ENCODE data around the gene SOST.

Gene SOST

DNA sequence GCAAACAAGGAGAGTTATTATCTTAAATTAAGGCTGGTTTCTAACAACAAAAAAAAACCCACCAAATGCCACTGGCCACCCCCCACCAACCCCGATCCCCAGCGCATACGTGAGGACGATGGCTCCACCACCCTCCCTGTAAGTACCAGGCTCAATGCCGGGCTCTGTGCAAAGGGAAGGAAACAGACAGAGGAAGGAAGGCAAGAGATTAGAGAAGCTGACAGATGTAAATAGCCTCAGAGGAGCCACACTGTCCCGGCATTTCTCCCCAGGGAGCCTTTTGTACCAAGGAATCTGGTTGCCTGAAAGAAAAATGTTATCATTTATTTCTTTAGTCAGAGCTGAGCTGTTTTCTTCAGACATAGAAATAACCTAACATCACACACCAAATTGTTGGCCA, 13.1 kb downstream of the SOST start:
- DNase-seq (ENCODE audit: insufficient read length, low spot score) (no peak), FAIRE-seq (no peak)

DNA sequence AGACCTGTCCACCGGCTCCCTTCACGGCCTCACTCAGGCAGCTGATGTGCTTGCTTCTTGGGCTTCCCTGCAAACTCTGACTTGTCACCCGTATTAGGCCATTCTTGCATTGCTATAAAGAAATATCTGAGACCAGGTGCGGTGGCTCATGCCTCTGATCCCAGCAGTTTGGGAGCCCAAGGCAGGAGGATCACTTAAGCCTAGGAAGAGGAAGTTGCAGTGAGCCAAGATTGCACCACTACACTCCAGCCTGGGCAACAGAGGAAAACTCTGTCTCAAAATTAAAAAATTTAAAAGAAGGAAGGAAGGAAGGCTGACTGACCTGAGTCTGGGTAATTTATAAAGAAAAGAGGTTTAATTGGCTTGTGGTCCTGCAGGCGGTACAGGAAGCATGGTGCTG, 17.0 kb downstream of the SOST start:
- no peak for DNase-seq (ENCODE audit: insufficient read length, low spot score)
- FAIRE-seq: no peak

- FAIRE-seq (no peak), DNase-seq (ENCODE audit: insufficient read length, low spot score) (no peak)
These were observed 18.1 kb downstream of the SOST start for GRCh38 chr17:43740541-43740940.

GRCh38 chr17:43737722-43738121, 20.9 kb downstream of the SOST start:
- FAIRE-seq: no peak
- DNase-seq (ENCODE audit: insufficient read length, low spot score): no peak

DNA sequence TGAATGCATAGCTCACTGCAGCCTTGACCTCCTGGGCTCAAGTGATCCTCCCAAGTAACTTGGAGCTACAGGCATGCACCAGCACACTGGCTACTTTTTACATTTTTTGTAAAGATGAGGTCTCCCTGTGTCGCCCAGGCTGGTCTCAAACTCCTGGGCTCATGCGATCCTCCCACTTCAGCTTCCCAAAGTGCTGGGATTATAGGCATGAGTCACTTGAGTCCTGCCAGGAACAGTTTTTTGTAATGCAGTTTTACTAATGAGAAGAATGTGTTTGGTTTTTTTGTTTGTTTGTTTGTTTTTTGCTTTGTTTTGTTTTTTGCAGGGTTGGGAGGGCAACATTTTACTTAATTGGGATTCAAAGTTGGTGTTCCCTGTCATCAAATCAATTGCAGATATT, 22.2 kb downstream of the SOST start:
- no peak for FAIRE-seq
- no peak for DNase-seq (ENCODE audit: insufficient read length, low spot score)

DNA sequence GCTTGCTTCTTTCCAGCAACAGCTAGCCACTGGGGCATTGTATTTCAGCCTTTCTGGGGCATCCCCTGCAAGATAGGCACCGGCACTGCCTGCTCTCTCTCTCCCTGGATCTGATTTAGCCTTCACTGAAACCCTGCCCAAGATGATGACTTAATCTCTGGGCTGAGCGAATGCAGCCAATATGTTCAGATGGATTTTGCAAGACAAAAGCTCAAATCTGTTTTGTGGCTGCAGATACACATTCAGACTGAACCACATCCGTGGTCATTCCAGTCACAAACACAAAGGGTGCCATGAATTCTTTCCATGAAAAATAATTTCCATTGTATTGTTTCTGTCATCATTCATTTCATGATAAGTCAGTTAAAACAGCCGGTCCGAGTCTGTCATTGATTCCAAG, 24.2 kb downstream of the SOST start:
- no peak for DNase-seq (ENCODE audit: insufficient read length, low spot score)

GRCh38 chr17:43733956-43734355, 24.6 kb downstream of the SOST start:
- no peak for FAIRE-seq
- no peak for DNase-seq (ENCODE audit: insufficient read length, low spot score)

More for the DNA sequence above, 24.2 kb downstream of the SOST start:
- FAIRE-seq: no peak

GRCh38 chr17:43732958-43733357, 25.6 kb downstream of the SOST start:
- no peak for DNase-seq (ENCODE audit: insufficient read length, low spot score)
- no peak for FAIRE-seq

DNA sequence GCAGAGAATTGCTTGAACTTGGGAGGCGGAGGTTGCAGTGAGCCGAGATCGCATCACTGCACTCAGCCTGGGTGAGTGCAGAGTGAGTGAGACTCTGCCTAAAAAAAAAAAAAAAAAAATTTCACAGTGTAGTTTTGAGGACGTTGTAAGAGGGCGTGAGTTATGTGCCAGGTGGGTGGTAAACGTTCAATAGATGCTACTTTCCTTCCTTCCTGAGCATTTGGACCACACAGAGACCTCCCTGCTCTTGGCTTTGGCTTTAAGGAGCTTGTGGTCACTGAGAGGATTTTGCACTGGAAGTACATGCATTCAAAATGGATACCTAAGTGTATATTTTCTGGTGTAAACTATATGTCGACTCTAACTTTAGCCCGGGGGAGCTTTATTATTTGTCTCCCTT, 30.5 kb downstream of the SOST start:
- DNase-seq (ENCODE audit: insufficient read length, low spot score) (no peak), FAIRE-seq (no peak)

DNA sequence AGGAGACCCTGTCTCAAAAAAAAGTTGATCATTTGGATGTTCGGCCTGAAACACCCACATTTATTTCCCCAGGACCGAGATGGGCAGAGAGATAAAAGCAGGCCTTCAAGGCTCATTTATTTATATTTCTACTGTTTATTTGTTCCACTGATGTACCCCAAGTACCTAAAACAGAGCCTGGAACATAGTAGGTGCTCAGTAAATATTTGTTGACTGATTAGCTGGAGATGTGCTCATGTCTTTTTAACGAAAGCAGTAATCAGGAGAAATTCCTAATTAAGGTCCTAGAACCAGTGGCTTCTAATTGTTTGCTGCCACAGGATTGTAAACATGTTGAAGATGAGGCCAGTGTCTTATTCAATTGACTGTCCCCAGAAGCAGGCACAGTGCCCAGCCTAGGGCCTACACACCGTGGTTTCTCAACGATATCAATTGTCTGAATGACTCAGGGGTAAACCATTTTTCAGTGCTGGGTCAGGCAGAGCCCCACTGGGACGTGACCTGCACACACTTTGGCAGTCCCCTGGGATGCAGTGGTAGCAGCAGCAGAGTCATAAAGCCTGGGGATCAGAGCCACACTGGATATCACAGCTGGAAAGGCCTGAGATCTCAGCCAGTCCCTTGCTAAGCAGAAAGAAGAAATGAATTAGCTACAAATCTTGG, 34.8 kb downstream of the SOST start:
- FAIRE-seq (no peak), DNase-seq (ENCODE audit: insufficient read length, low spot score) (no peak)

- DNase-seq (ENCODE audit: insufficient read length, low spot score): no peak
- no peak for FAIRE-seq
These were observed 35.5 kb downstream of the SOST start for GRCh38 chr17:43722870-43723665.

DNA sequence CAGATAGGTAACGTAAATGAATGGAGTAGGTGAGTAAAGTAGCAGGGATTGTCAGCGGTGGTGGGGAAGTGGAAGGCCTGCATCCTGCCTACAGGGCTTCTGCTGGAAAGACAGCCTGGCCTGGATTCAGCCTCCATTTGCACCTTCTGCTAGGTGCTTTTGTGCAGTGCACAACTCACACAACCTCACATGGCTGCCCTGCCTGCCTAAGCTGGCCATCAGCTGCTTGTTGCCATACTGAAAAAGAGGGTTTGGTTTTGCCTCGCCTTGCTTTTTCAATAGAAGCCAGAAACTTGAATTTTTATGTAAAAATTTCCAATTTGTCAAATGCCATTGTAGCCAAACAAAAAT, 36.3 kb downstream of the SOST start:
- FAIRE-seq: no peak

GRCh38 chr17:43721537-43722268, 36.9 kb downstream of the SOST start:
- DNase-seq (ENCODE audit: insufficient read length, low spot score) (no peak), FAIRE-seq (no peak)

More for the DNA sequence above, 36.3 kb downstream of the SOST start:
- DNase-seq (ENCODE audit: insufficient read length, low spot score): no peak

DNA sequence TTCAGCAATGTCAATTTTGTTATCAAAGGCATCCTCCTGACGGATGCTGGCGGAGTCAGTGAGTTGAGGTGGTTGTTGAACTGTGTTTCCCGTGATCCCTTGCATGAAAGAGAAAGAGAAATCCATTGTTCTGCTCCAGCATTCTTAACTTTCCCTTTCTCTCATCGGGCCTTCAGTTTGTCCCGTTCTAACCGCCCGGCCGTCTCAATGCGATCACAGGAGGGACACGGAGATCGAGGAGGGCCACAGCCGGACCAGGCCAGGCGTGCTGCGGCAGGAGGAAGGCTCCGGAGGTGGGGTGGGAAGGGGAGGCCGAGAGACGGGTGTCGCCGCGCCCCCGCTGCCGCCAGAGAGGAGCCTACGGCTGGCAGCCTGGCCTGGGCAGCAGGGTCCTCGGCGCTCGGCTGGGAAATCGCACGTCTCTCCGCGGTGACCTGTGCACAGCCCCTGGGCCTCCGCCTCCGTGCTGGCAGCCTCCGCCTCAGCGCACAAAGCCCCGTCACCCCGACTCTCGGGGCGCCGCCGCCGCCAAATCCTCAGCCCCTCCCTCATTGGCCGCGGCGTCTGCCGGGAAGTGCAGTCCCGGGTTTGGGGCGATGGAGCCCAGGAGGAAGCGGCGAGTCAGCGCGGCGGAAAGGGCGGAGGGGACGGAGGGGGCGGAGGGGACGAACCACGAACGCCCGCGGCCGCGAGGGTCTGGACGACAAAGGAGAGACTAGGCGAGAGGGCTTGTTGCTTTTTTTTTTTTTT, 38.1 kb downstream of the SOST start:
- DNase-seq (ENCODE audit: insufficient read length, low spot score) (peak; percentile 80), FAIRE-seq (peak; percentile 86)

GRCh38 chr17:43719578-43719977, 39.0 kb downstream of the SOST start:
- FAIRE-seq: no peak
- DNase-seq (ENCODE audit: insufficient read length, low spot score): no peak

DNA sequence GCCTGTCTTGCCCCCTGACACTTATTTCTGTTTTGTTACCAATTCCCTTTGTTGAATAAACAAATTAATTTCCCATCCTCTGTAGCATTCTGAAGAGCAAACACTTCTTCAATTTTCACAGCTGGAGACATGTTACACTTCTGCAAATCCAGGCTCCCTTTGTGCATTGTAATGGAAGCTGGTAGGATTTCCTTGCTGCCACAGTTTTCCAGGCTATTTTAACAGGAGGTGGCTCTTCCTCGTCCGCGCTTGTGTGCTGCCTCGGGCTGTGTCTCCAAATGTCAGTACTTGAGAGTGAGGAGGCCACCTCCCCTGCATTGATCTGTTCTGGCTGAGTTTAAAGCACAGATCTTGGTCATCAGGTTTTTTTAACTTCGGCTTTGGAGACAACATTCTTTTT, 40.0 kb downstream of the SOST start:
- FAIRE-seq (no peak), DNase-seq (ENCODE audit: insufficient read length, low spot score) (no peak)

GRCh38 chr17:43717913-43718312, 40.7 kb downstream of the SOST start:
- DNase-seq (ENCODE audit: insufficient read length, low spot score) (no peak), FAIRE-seq (no peak)

DNA sequence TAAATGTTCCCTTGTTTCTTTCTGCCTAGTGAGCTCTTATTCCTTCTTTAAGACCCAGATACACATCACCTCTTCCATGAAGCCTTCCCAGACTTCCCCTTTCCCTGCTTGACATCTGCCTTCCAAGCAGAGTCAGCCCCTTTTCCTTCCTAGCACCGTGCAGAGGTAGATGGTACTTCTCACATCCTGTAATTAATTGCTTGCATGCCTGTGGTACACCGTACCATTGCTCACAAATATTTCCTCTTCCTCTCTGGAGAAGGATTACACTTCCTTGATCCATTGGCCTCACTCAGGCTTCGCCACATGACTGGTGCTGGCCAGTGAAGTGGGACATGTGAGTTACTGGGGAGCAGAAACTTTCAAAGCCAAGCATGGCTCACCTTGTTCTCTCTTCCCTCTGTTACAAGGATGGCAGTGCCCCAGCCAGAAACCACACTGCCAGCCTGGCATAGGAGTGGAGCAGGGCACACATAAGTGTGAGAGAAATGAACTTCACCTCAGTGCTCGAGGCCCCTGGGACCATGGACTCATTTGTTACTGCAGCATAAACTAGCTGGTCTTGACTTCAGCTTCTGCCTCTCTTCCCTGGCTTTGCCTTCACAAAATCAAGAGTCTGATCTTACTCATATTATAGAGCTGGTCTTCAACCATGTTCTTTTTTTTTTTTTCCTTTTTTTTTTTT, 44.0 kb downstream of the SOST start:
- DNase-seq (ENCODE audit: insufficient read length, low spot score): no peak

GRCh38 chr17:43713494-43714162, 45.0 kb downstream of the SOST start:
- FAIRE-seq (peak; percentile 4), DNase-seq (ENCODE audit: insufficient read length, low spot score) (no peak)

More for the DNA sequence above, 44.0 kb downstream of the SOST start:
- FAIRE-seq: no peak

DNA sequence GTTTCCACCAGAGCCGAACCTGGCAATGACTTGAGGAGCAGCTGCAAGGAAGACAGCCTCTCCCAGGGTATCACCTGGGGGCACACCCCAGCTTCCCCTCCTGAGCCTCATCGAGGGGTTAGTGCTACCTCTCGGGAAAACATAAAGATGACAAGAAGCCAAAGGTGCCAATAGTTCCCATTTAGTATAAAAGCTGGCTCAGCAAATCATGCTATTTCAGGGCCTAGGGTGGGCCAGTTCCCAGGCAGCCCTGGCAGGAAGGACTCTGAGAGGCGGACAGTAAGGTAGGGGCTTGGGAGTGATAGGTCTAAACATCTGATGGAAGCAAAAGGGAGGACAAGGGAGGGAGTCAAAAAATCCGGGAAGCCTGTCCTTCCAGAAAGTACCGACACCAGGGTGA, 46.2 kb downstream of the SOST start:
- FAIRE-seq (peak; percentile 39), DNase-seq (ENCODE audit: insufficient read length, low spot score) (no peak)
